Ascending aorta (tissue), 2 donors: Measurements from ENCODE around the gene F2RL3. TPM values are rescaled to one million over a fixed set of nuclear protein-coding genes. Genes with fewer than 3 reads are reported as not detected.
"Not testable (repeated sequence)": the region's sequence is repeated elsewhere in the genome, so short reads cannot be mapped to it uniquely, and the experiment has no call there.

Experiments
- DNase-seq, 2 donors: peaks; one replicate each; pipeline ENCODE4 v3.0.0-alpha.2; 2019; ENCODE audit warnings: low spot score in 2 of 2
- H3K27ac ChIP-seq, 2 donors: fragments of 200-600 bp; sonication (generic); one replicate each; pipeline ENCODE4 v1.5.1; 2016 to 2017; ENCODE audit warnings: mild to moderate bottlenecking in 1 of 2
- H3K27me3 ChIP-seq: fragments of 200-600 bp; sonication (generic); one replicate; pipeline ENCODE4 v1.5.1; 2017
- H3K36me3 ChIP-seq, 2 donors: fragments of 200-600 bp; sonication (generic); one replicate each; pipeline ENCODE4 v1.5.1; 2016
- H3K4me1 ChIP-seq, 2 donors: fragments of 200-600 bp; sonication (generic); one replicate each; pipeline ENCODE4 v1.5.1; 2016 to 2017; ENCODE audit warnings: mild to moderate bottlenecking in 1 of 2
- H3K4me3 ChIP-seq, 2 donors: fragments of 200-600 bp; sonication (generic); one replicate each; pipeline ENCODE4 v1.5.1; 2016 to 2017; ENCODE audit warnings: mild to moderate bottlenecking in 1 of 2
- H3K9me3 ChIP-seq, 2 donors: fragments of 200-600 bp; sonication (generic); one replicate each; pipeline ENCODE4 v1.5.1; 2016
- intact Hi-C: fragments of 100-400 bp; cut with DNase I; formaldehyde crosslinking; loops from one replicate; pipeline ENCODE4 v1.15.1; 2023
- total RNA-seq: library from RNA; depleted of rRNA; stranded (reverse); fragments of >200 nt; gene quantifications from one replicate; pipeline ENCODE4 v1.1.0, GENCODE V29; 2016
- TF ChIP-seq, protein P1 (sequence below), 3 experiments: fragments of 200-600 bp in 2 of 3; fragments of 450-650 bp in 1 of 3; sonication (generic) in 2 of 3; IDR thresholded peaks; one replicate each; pipeline ENCODE4 v1.5.1; 2016 to 2019; ENCODE audit warnings: antibody characterized with exemption in 3 of 3, mild to moderate bottlenecking in 1 of 3, moderate library complexity in 1 of 3

Gene F2RL3
- total RNA-seq, 1 donor from 2014 or later = 7.6 TPM

DNA sequence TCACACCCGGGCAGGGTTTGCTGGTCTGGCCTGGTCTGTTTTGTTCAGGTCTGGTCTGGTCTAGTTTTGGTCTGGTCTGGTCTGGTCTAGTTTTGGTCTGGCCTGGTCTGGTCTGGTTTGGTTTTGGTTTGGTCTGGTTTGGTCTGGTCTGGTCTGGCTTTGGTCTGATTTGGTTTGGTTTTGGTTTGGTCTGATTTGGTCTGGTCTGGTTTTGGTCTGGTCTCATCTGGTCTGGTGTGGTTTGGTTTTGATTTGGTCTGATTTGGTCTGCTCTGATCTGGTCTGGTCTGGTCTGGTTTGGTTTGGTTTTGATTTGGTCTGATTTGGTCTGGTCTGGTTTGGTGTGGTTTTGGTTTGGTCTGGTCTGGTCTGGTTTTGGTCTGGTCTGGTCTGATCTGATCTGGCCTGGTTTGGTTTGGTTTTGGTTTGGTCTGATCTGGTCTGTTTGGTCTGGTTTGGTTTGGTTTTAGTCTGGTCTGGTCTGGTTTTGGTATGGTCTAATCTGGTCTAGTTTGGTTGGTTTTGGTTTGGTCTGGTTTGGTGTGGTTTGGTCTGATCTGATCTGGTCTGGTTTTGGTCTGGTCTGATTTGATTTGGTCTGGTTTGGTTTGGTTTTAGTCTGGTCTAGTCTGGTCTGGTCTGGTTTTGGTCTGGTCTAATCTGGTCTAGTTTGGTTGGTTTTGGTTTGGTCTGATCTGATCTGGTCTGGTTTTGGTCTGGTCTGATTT lies 14.4 kb upstream of the F2RL3 start:
- peaks cover 71 to 77% of the 10 kb centered on the region in 2 donors for H3K36me3 ChIP-seq
- TF ChIP-seq, protein P1, sequence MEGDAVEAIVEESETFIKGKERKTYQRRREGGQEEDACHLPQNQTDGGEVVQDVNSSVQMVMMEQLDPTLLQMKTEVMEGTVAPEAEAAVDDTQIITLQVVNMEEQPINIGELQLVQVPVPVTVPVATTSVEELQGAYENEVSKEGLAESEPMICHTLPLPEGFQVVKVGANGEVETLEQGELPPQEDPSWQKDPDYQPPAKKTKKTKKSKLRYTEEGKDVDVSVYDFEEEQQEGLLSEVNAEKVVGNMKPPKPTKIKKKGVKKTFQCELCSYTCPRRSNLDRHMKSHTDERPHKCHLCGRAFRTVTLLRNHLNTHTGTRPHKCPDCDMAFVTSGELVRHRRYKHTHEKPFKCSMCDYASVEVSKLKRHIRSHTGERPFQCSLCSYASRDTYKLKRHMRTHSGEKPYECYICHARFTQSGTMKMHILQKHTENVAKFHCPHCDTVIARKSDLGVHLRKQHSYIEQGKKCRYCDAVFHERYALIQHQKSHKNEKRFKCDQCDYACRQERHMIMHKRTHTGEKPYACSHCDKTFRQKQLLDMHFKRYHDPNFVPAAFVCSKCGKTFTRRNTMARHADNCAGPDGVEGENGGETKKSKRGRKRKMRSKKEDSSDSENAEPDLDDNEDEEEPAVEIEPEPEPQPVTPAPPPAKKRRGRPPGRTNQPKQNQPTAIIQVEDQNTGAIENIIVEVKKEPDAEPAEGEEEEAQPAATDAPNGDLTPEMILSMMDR (IDR thresholded peaks at IDR 0.05) = no peak
- no peaks in the 10 kb centered on the region for H3K27me3 ChIP-seq
- H3K4me3 ChIP-seq = no peak overlapping the region
- intact Hi-C loops = no loop called here
- H3K27ac ChIP-seq = no peak overlapping the region
- no peaks in the 10 kb centered on the region for H3K4me1 ChIP-seq
- H3K9me3 ChIP-seq = no peaks in the 10 kb centered on the region
- no peak for DNase-seq

DNA sequence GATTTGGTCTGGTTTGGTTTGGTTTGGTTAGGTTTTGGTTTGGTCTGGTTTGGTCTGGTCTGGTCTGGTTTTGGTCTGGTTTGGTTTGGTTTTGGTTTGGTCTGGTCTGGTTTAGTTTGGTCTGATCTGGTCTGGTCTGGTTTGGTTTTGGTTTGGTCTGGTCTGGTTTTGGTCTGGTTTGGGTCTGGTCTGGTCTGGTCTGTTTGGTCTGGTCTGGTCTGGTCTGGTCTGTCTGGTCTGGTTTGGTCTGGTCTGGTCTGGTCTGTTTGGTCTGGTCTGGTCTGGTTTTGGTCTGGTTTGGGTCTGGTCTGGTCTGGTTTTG lies 13.9 kb upstream of the F2RL3 start:
- H3K4me3 ChIP-seq, intact Hi-C loops, H3K9me3 ChIP-seq, DNase-seq, H3K27me3 ChIP-seq, H3K4me1 ChIP-seq, H3K27ac ChIP-seq: not testable (repeated sequence)
- peaks cover 70 to 77% of the 10 kb centered on the region in 2 donors for H3K36me3 ChIP-seq

DNA sequence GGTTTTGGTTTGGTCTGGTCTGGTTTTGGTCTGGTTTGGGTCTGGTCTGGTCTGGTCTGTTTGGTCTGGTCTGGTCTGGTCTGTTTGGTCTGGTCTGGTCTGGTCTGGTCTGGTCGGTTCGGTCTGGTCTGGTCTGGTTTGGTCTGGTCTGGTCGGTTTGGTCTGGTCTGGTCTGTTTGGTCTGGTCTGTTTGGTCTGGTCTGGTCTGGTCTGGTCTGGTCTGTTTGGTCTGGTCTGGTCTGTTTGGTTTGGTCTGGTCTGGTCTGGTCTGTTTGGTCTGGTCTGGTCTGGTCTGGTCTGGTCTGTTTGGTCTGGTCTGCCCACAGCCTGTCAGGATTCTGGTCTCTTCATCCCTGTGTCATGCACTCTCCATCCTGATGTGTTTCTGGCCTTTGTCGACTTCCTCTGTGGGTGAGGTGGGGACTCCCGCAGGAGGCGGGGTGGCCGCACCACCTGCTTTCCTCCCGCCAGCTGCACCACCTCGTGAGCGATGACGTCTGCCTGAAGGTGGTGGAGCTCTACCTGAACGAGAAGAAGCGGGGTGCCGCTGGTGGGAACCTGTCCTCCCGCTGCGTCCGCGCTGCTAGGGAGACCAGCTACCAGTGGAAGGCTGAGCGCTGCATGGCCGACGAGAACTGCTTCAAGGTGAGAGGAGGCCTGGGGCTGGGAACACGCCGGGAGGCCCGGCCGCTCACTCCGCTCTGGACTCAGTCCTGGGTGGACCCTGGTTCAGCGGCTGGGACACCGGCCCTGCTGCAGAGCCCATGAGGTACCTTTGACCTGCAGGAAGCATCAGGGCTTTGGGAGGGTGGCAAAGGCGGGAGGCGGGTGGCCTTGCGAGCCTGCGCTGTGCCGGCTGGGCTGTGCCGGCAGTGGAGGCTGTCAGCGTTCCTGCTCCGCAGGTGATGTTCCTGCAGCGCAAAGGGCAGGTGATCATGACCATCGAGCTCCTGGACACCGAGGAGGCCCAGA lies 12.9 kb upstream of the F2RL3 start:
- peaks cover 64 to 73% of the 10 kb centered on the region in 2 donors for H3K36me3 ChIP-seq
- H3K9me3 ChIP-seq = peaks cover 0 to under 1% of the 10 kb centered on the region in 2 donors
- H3K27me3 ChIP-seq = no peaks in the 10 kb centered on the region
- DNase-seq = no peak
- no peak overlapping the region for H3K4me3 ChIP-seq
- no peak overlapping the region for H3K27ac ChIP-seq
- H3K4me1 ChIP-seq = no peaks in the 10 kb centered on the region
- intact Hi-C loops = no loop called here
- TF ChIP-seq, protein P1 (IDR thresholded peaks at IDR 0.05) = no peak

DNA sequence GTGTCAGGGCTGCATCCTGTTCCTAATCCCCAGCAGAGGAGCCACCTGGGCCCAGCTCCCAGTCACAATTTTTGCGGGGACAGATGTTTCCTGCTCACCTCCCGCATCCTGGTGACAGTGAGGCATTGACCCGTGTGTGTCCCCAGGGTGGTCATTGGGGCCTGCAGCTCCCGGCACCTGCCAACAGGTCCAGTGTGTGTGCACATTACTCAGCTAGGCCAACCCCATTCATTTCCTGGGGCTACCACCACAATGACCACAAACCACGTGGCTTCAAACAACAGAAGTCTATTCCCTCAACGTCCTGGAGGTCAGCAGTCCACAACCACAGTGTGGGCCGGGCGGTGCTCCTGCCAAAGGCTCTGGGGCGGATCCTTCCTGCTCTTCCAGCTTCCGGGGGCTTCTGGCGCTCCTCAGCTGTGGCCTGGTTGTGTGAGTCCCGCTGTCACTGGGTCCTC lies 11.9 kb upstream of the F2RL3 start:
- TF ChIP-seq, protein P1 (IDR thresholded peaks at IDR 0.05) = no peak
- intact Hi-C loops = no loop called here
- H3K27ac ChIP-seq = no peak overlapping the region
- H3K4me1 ChIP-seq = no peaks in the 10 kb centered on the region
- H3K4me3 ChIP-seq = no peak overlapping the region
- DNase-seq = no peak
- H3K9me3 ChIP-seq = peaks cover 2 to 11% of the 10 kb centered on the region in 2 donors
- peaks cover 55 to 63% of the 10 kb centered on the region in 2 donors for H3K36me3 ChIP-seq
- H3K27me3 ChIP-seq = no peaks in the 10 kb centered on the region

DNA sequence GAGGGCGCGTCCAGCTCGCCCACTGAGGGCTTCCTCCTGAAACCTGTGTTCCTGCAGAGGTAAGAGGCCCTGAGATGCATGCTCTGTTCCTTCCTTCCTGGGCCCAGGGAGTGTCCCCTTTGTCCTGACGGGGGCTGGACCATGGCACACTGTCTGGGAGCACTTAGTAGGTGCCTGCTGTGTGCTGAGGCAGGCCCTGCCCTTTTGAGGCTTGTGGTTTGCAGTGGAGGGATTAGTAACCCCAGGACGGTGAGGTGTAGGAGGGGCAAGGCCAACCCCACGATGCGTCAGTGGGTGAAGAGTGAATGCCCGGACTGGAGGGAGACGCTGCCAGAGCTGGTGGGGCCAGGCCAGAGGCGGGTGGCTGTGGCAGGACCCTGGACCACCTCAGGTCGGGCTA lies 11.2 kb upstream of the F2RL3 start:
- Histone ChIP-seq H3K27ac (no peak overlapping the region), H3K4me1 (no peaks in the 10 kb centered on the region), H3K9me3 (peaks cover 9 to 18% of the 10 kb centered on the region in 2 donors), H3K27me3 (no peaks in the 10 kb centered on the region), H3K36me3 (peaks cover 48 to 58% of the 10 kb centered on the region in 2 donors), H3K4me3 (no peak overlapping the region)
- intact Hi-C loops = no loop called here
- DNase-seq = no peak
- TF ChIP-seq, protein P1 (IDR thresholded peaks at IDR 0.05) = no peak
